ENCODE results near the gene MMP14.
"Not testable (repeated sequence)": the region's sequence is repeated elsewhere in the genome, so short reads cannot be mapped to it uniquely, and the experiment has no call there.

- TF ChIP-seq JUNB (CRISPR knock-in tag; conservative IDR thresholded peaks at IDR 0.05); HMGXB4 (CRISPR knock-in tag; IDR thresholded peaks at IDR 0.05); TCF7 (IDR thresholded peaks at IDR 0.05; ENCODE audit: borderline replicate concordance); CTCF (IDR thresholded peaks at IDR 0.05 in 2 of 3, conservative IDR thresholded peaks at IDR 0.05 in 1 of 3; ENCODE audit: insufficient read depth in 2 of 3, low read depth in 1 of 3, low read length in 3 of 3); ZNF589 (CRISPR knock-in tag; IDR thresholded peaks at IDR 0.05; ENCODE audit: low read depth); ZBTB1 (CRISPR knock-in tag; IDR thresholded peaks at IDR 0.05; ENCODE audit: borderline replicate concordance, low read depth); U2AF2 (optimal IDR thresholded peaks at IDR 0.05; ENCODE audit: low read depth, low read length); ZNF436 (CRISPR knock-in tag; IDR thresholded peaks at IDR 0.05); POLR2AphosphoS2 (IDR thresholded peaks at IDR 0.05; ENCODE audit: low read length); EHMT2 (IDR thresholded peaks at IDR 0.05); RBM39 (optimal IDR thresholded peaks at IDR 0.05; ENCODE audit: low read depth, low read length); CREM (IDR thresholded peaks at IDR 0.05; ENCODE audit: low read depth); EZH2 (IDR thresholded peaks at IDR 0.05; ENCODE audit: borderline replicate concordance, low read depth, low read length); KLF6 (CRISPR knock-in tag; IDR thresholded peaks at IDR 0.05; ENCODE audit: borderline replicate concordance): not testable (repeated sequence)
Measured at GRCh38 chr14:22852178-22852577, 15.8 kb downstream of the MMP14 start.

Data from K562 (cell line).